Neural progenitor cell (in vitro differentiated cells): ENCODE results near the gene UBE2QL1.

Experiments used
- EZH2 ChIP-seq: fragments of 200-600 bp; sonication (generic); IDR thresholded peaks from 2 replicates; pipeline ENCODE4 v1.6.1; 2017; ENCODE audit warnings: antibody characterized with exemption, mild to moderate bottlenecking, moderate library complexity
- EZH2phosphoT487 ChIP-seq: fragments of 200-600 bp; sonication (generic); IDR thresholded peaks from 2 replicates; pipeline ENCODE4 v1.6.1; 2017; ENCODE audit warnings: antibody characterized with exemption
- TF ChIP-seq, protein P1 (sequence below): fragments of 200-600 bp; sonication (generic); IDR thresholded peaks from 2 replicates; pipeline ENCODE4 v1.5.1; 2017; ENCODE audit warnings: antibody characterized with exemption, mild to moderate bottlenecking

DNA sequence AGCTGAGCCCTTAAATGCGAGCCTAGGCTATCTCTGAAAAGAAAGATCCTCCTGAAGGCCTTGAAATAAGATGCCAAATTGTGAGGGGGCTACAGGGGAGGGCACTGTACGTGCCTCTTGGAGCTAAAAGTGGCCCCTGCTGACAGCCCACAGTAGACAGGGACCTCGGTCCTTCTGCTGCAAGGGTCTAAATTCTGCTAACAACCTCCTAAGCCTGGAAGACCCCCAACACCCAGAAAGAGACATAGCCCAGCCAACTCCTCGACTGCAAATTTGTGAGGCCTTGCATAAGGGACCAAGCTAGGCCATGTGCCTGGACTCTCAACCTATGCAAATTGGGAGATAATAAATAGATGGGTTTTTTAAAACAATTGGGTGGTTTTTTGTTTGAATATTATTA lies 54.7 kb downstream of the UBE2QL1 start:
- TF ChIP-seq, protein P1, sequence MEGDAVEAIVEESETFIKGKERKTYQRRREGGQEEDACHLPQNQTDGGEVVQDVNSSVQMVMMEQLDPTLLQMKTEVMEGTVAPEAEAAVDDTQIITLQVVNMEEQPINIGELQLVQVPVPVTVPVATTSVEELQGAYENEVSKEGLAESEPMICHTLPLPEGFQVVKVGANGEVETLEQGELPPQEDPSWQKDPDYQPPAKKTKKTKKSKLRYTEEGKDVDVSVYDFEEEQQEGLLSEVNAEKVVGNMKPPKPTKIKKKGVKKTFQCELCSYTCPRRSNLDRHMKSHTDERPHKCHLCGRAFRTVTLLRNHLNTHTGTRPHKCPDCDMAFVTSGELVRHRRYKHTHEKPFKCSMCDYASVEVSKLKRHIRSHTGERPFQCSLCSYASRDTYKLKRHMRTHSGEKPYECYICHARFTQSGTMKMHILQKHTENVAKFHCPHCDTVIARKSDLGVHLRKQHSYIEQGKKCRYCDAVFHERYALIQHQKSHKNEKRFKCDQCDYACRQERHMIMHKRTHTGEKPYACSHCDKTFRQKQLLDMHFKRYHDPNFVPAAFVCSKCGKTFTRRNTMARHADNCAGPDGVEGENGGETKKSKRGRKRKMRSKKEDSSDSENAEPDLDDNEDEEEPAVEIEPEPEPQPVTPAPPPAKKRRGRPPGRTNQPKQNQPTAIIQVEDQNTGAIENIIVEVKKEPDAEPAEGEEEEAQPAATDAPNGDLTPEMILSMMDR: no peak
- TF ChIP-seq EZH2: no peak
- TF ChIP-seq EZH2phosphoT487: no peak
